ENCODE data around the gene JPT2. TPM values are rescaled to one million over a fixed set of nuclear protein-coding genes. Genes with fewer than 3 reads are reported as not detected.

The JPT2 gene, protein sequence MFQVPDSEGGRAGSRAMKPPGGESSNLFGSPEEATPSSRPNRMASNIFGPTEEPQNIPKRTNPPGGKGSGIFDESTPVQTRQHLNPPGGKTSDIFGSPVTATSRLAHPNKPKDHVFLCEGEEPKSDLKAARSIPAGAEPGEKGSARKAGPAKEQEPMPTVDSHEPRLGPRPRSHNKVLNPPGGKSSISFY
- polyA plus RNA-seq (2013, experiment 1 of 2), result 167 TPM
- 168 TPM for polyA plus RNA-seq (2013, experiment 2 of 2)

DNA sequence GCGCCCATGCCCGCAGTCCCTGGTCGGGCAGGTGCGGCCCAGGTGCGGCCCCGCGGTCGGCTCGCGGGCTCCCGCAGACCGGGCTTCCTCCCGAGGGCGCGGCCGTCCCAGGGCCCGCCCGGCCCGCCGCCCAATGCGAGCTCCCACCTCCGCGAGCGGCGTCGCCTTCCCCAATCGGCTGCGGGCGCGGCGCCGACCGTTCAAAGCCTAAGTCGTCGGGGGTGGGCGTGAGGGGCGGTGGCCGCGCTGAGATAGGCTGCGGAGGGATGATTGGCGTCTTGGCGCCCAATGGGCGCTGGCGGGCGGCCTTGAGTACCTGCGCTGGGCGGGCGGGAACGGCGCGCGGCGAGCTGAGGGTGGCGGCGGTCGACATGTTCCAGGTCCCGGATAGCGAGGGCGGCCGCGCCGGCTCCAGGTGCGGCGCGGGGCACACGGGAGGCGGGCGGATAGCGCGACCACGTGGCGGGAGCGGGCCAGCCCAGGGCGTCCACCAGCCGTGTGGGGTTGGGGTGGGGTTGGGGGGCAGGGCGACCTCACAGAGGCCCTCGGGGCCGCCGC is at the start of gene JPT2:
JPT2 (plus strand) TSS at position 338 of the 558 bp plus-strand sequence; CDS start at position 372, 34 bp downstream.
- H3K4ac ChIP-seq (ENCODE audit: low read depth, low read length), result peak within 1 kb of the TSS; percentile 98
- H3K27me3 ChIP-seq (ENCODE audit: insufficient read depth, low read length, poor library complexity), result no peaks in the 10 kb centered on the region
- H4K5ac ChIP-seq (ENCODE audit: low read length), result no peak within 1 kb of the TSS
- WGBS (ENCODE audit: extremely low coverage, insufficient coverage, low lambda C conversion rate), result no CpG with 5 or more reads among the region's 79 CpGs
- peak within 1 kb of the TSS; percentile 94 for H3K4me2 ChIP-seq (ENCODE audit: low read length)
- peak within 1 kb of the TSS; percentile 6 for H2BK120ac ChIP-seq (ENCODE audit: low read depth, low read length)
- H2BK5ac ChIP-seq (ENCODE audit: low read length), result peak within 1 kb of the TSS; percentile 39
- H2AK5ac ChIP-seq (ENCODE audit: low read length), result peak within 1 kb of the TSS; percentile 90
- no peaks in the 10 kb centered on the region for H3K4me1 ChIP-seq (ENCODE audit: control insufficient read depth, low read depth, low read length)
- peak; percentile 99 for DNase-seq
- peak within 1 kb of the TSS; percentile 57 for H3K27ac ChIP-seq (ENCODE audit: low read depth, low read length)
- peak within 1 kb of the TSS; percentile 78 for H3K4me3 ChIP-seq (ENCODE audit: low read length)
- peak within 1 kb of the TSS; percentile 96 for H3K18ac ChIP-seq (ENCODE audit: low read length)
- peak within 1 kb of the TSS; percentile 89 for H3K9ac ChIP-seq (ENCODE audit: low read length)
- peak within 1 kb of the TSS; percentile 95 for H3K23ac ChIP-seq (ENCODE audit: low read length)
- no peak within 1 kb of the TSS for H4K8ac ChIP-seq (ENCODE audit: low read depth, low read length)
- H3K79me2 ChIP-seq (ENCODE audit: control insufficient read depth, insufficient read depth, low read length), result peaks cover 45% of the 10 kb centered on the region
- H3K79me1 ChIP-seq (ENCODE audit: low read length), result peaks cover 4% of the 10 kb centered on the region
- peaks cover 4% of the 10 kb centered on the region for H3K36me3 ChIP-seq (ENCODE audit: control insufficient read depth, insufficient read depth, low read length)
- H3K56ac ChIP-seq (ENCODE audit: low read length), result peak within 1 kb of the TSS; percentile 93
- no peak within 1 kb of the TSS for H2BK15ac ChIP-seq (replicated peaks; ENCODE audit: low read depth)

DNA sequence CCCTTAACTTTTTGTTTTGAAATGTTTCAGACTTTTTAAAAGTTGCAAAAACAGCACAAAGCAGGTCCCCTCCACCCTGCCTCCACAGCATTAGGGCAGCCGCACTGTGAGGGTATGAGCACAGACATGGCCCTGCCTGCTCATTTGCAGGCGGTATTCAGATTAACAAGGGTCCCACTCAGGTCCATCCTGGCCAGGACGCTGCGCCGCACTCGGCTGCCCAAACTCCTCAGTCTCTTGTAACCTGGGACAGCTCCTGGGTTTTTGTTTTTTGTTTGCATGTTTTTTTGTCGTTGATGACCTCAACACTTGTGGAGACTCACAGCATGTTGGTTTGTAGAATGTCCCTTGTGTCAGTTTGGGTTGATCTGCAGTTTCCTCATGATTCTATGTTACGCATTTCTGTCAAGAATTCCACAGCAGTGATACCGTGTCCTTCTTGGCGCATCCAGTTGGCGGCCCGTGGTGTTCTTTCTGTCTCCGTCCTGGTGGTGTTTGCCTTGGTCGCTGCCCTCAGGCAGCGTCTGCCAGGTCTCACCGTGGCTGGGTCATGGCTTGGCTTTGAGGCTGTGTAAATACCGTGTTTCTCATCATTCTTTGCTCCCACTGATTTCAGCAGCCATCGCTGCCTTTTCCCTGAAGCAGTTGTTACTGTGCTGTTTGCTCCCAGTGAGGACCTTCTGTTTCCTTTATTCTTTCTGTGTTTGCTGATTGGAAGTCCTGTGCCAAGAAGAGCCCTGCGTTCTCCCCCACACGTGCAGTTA is 47.4 kb upstream of the JPT2 start:
- Histone ChIP-seq H3K23ac (ENCODE audit: low read length) (no peak overlapping the region), H3K27ac (ENCODE audit: low read depth, low read length) (no peak overlapping the region), H3K79me1 (ENCODE audit: low read length) (peaks cover 32% of the 10 kb centered on the region), H3K4ac (ENCODE audit: low read depth, low read length) (no peak overlapping the region), H3K79me2 (ENCODE audit: control insufficient read depth, insufficient read depth, low read length) (peaks cover 24% of the 10 kb centered on the region), H3K4me2 (ENCODE audit: low read length) (no peak overlapping the region), H3K4me1 (ENCODE audit: control insufficient read depth, low read depth, low read length) (no peaks in the 10 kb centered on the region), H2AK5ac (ENCODE audit: low read length) (no peak overlapping the region), H2BK5ac (ENCODE audit: low read length) (no peak overlapping the region), H4K8ac (ENCODE audit: low read depth, low read length) (no peak overlapping the region), H2BK15ac (replicated peaks; ENCODE audit: low read depth) (no peak overlapping the region), H2BK120ac (ENCODE audit: low read depth, low read length) (no peak overlapping the region), H3K4me3 (ENCODE audit: low read length) (no peak overlapping the region), H3K56ac (ENCODE audit: low read length) (no peak overlapping the region), H4K5ac (ENCODE audit: low read length) (no peak overlapping the region), H3K18ac (ENCODE audit: low read length) (no peak overlapping the region), H3K36me3 (ENCODE audit: control insufficient read depth, insufficient read depth, low read length) (peaks cover 15% of the 10 kb centered on the region), H3K9ac (ENCODE audit: low read length) (no peak overlapping the region), H3K27me3 (ENCODE audit: insufficient read depth, low read length, poor library complexity) (no peaks in the 10 kb centered on the region)
- DNase-seq, result no peak
- WGBS (ENCODE audit: extremely low coverage, insufficient coverage, low lambda C conversion rate), result no CpG with 5 or more reads among the region's 20 CpGs

DNA sequence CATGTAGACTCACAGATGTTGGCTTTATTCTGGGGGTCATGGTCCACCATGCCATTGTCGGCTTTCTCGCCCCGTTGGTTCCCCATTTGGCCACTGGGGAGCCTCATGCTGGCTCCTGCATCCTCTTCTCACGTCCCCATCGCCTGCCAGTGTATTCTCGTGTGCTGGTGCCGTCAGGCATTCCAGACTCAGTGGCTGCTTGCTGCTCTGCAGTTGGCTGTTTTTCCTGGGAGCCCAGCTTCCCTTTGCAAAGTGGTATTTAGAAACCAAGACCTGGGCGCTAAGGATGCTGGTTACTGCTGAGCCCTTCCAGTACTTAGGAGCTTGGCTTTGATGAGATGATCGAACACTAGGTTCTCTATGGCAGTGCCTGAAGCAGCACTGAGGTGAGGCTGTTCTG is 46.8 kb upstream of the JPT2 start:
- Histone ChIP-seq H3K27ac (ENCODE audit: low read depth, low read length) (no peak overlapping the region), H3K9ac (ENCODE audit: low read length) (no peak overlapping the region)

DNA sequence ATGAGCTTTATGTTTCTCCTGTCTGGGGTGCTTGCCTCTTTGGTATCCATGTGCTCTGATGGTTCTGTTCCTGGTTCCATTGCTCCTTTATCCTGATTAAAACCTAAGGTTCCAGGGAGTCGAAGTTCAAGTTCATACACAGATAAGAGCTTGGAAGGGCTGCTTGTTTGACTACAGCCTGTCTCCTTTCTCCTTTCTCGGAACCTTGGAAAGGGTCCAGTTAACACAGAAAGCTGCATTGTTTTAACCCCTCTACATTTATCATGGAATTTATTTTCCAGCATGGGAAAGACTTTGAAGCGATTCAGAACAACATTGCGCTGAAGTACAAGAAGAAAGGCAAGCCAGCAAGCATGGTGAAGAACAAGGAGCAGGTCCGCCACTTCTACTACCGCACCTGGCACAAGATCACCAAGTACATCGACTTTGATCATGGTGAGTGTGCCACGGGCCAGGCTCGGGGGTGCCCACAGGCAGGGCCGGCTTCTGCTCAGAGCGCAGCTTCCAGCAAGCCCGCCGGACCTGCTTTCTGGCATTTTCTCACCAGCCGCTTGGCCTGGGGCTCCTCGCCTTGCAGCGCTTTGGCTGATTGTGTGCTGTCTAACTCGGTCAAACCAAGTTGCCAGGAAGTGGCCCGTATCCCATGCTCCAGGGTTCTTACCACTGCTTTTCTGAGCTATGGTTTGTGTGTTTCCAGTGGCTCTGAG is 46.0 kb upstream of the JPT2 start:
- WGBS (ENCODE audit: extremely low coverage, insufficient coverage, low lambda C conversion rate), result no CpG with 5 or more reads among the region's 18 CpGs
- Histone ChIP-seq H2BK15ac (replicated peaks; ENCODE audit: low read depth) (no peak overlapping the region), H3K4me1 (ENCODE audit: control insufficient read depth, low read depth, low read length) (no peaks in the 10 kb centered on the region), H3K56ac (ENCODE audit: low read length) (no peak overlapping the region), H2BK5ac (ENCODE audit: low read length) (no peak overlapping the region), H4K5ac (ENCODE audit: low read length) (no peak overlapping the region), H3K23ac (ENCODE audit: low read length) (no peak overlapping the region), H3K4me2 (ENCODE audit: low read length) (no peak overlapping the region), H3K4ac (ENCODE audit: low read depth, low read length) (no peak overlapping the region), H2AK5ac (ENCODE audit: low read length) (no peak overlapping the region), H3K79me2 (ENCODE audit: control insufficient read depth, insufficient read depth, low read length) (peaks cover 21% of the 10 kb centered on the region), H3K36me3 (ENCODE audit: control insufficient read depth, insufficient read depth, low read length) (peaks cover 15% of the 10 kb centered on the region), H3K18ac (ENCODE audit: low read length) (no peak overlapping the region), H3K4me3 (ENCODE audit: low read length) (no peak overlapping the region), H3K27me3 (ENCODE audit: insufficient read depth, low read length, poor library complexity) (no peaks in the 10 kb centered on the region), H4K8ac (ENCODE audit: low read depth, low read length) (no peak overlapping the region), H2BK120ac (ENCODE audit: low read depth, low read length) (no peak overlapping the region), H3K27ac (ENCODE audit: low read depth, low read length) (no peak overlapping the region), H3K9ac (ENCODE audit: low read length) (no peak overlapping the region), H3K79me1 (ENCODE audit: low read length) (peaks cover 29% of the 10 kb centered on the region)
- DNase-seq, result no peak

More for the DNA sequence above, 46.8 kb upstream of the JPT2 start:
- Histone ChIP-seq H3K79me1 (ENCODE audit: low read length) (peaks cover 32% of the 10 kb centered on the region), H3K36me3 (ENCODE audit: control insufficient read depth, insufficient read depth, low read length) (peaks cover 15% of the 10 kb centered on the region), H3K4me3 (ENCODE audit: low read length) (no peak overlapping the region), H3K27me3 (ENCODE audit: insufficient read depth, low read length, poor library complexity) (no peaks in the 10 kb centered on the region), H4K5ac (ENCODE audit: low read length) (no peak overlapping the region), H2BK5ac (ENCODE audit: low read length) (no peak overlapping the region), H2BK15ac (replicated peaks; ENCODE audit: low read depth) (no peak overlapping the region), H3K23ac (ENCODE audit: low read length) (no peak overlapping the region), H4K8ac (ENCODE audit: low read depth, low read length) (no peak overlapping the region), H3K4ac (ENCODE audit: low read depth, low read length) (no peak overlapping the region), H3K18ac (ENCODE audit: low read length) (no peak overlapping the region), H2AK5ac (ENCODE audit: low read length) (no peak overlapping the region), H3K4me1 (ENCODE audit: control insufficient read depth, low read depth, low read length) (no peaks in the 10 kb centered on the region), H3K79me2 (ENCODE audit: control insufficient read depth, insufficient read depth, low read length) (peaks cover 24% of the 10 kb centered on the region), H2BK120ac (ENCODE audit: low read depth, low read length) (no peak overlapping the region), H3K56ac (ENCODE audit: low read length) (no peak overlapping the region), H3K4me2 (ENCODE audit: low read length) (no peak overlapping the region)
- DNase-seq, result no peak
- no CpG with 5 or more reads among the region's 9 CpGs for WGBS (ENCODE audit: extremely low coverage, insufficient coverage, low lambda C conversion rate)

DNA sequence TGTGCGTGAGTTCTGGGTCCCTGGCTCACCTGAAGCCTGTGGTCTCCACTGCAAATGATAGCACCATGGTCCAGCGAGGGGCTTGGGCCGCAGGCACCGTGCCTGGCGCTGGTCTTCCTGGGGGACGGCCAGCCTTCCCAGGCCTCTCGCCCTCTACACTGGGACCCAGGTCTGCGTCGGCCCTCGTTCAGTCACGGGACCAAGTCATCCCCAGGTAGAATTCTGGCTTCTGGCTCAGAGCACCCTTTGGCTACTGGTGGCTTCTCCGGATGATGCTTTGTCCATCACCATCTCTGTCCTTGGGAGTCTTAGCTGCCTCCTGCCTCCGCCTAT is 45.5 kb upstream of the JPT2 start:
- Histone ChIP-seq H3K27ac (ENCODE audit: low read depth, low read length) (no peak overlapping the region), H3K4me2 (ENCODE audit: low read length) (no peak overlapping the region), H4K5ac (ENCODE audit: low read length) (no peak overlapping the region), H3K79me1 (ENCODE audit: low read length) (peaks cover 28% of the 10 kb centered on the region), H2BK15ac (replicated peaks; ENCODE audit: low read depth) (no peak overlapping the region), H3K23ac (ENCODE audit: low read length) (no peak overlapping the region), H4K8ac (ENCODE audit: low read depth, low read length) (no peak overlapping the region), H3K27me3 (ENCODE audit: insufficient read depth, low read length, poor library complexity) (no peaks in the 10 kb centered on the region), H3K9ac (ENCODE audit: low read length) (no peak overlapping the region), H3K4ac (ENCODE audit: low read depth, low read length) (no peak overlapping the region), H2BK120ac (ENCODE audit: low read depth, low read length) (no peak overlapping the region), H3K18ac (ENCODE audit: low read length) (no peak overlapping the region), H3K4me1 (ENCODE audit: control insufficient read depth, low read depth, low read length) (no peaks in the 10 kb centered on the region), H3K4me3 (ENCODE audit: low read length) (no peak overlapping the region), H3K36me3 (ENCODE audit: control insufficient read depth, insufficient read depth, low read length) (peaks cover 13% of the 10 kb centered on the region), H2AK5ac (ENCODE audit: low read length) (no peak overlapping the region), H3K56ac (ENCODE audit: low read length) (no peak overlapping the region), H2BK5ac (ENCODE audit: low read length) (no peak overlapping the region), H3K79me2 (ENCODE audit: control insufficient read depth, insufficient read depth, low read length) (peaks cover 18% of the 10 kb centered on the region)
- WGBS (ENCODE audit: extremely low coverage, insufficient coverage, low lambda C conversion rate), result no CpG with 5 or more reads among the region's 13 CpGs
- DNase-seq, result no peak

Measured in mesendoderm (in vitro differentiated cells).